LNCAP (cell line): Measurements from ENCODE around the gene FIBIN.

ENCODE experiments used
- TF ChIP-seq, protein P1 (sequence below): fragments of 450-650 bp; IDR thresholded peaks from 2 replicates; pipeline ENCODE4 v1.5.1; 2017; ENCODE audit warnings: mild to moderate bottlenecking

The FIBIN gene

DNA sequence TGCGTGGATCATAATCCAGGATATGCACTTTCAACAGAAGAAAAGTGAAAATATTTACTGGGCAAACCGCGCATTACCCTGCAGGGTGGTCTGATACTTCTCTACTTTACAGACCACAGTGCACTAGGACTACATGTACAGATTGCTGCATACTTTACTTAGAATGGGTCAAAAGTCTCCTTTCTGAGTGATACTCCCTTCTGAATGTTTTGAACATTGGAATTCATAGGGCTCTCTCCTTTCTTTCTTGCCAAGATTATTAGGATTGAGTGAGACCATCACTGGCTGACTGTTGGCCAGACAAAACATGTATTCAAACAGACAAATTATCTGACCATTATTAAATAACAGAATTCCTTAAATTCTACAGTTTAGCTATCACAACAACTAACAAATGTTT, 6.6 kb upstream of the FIBIN start:
- TF ChIP-seq, protein P1, sequence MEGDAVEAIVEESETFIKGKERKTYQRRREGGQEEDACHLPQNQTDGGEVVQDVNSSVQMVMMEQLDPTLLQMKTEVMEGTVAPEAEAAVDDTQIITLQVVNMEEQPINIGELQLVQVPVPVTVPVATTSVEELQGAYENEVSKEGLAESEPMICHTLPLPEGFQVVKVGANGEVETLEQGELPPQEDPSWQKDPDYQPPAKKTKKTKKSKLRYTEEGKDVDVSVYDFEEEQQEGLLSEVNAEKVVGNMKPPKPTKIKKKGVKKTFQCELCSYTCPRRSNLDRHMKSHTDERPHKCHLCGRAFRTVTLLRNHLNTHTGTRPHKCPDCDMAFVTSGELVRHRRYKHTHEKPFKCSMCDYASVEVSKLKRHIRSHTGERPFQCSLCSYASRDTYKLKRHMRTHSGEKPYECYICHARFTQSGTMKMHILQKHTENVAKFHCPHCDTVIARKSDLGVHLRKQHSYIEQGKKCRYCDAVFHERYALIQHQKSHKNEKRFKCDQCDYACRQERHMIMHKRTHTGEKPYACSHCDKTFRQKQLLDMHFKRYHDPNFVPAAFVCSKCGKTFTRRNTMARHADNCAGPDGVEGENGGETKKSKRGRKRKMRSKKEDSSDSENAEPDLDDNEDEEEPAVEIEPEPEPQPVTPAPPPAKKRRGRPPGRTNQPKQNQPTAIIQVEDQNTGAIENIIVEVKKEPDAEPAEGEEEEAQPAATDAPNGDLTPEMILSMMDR, result no peak

- TF ChIP-seq, protein P1, result no peak
These were observed 6.2 kb upstream of the FIBIN start for GRCh38 chr11:26987731-26988130.

GRCh38 chr11:26992031-26992541, 1.8 kb upstream of the FIBIN start:
- TF ChIP-seq, protein P1, result no peak

- TF ChIP-seq, protein P1, result no peak
These were observed 751 bp downstream of the FIBIN start for GRCh38 chr11:26994631-26995095.

DNA sequence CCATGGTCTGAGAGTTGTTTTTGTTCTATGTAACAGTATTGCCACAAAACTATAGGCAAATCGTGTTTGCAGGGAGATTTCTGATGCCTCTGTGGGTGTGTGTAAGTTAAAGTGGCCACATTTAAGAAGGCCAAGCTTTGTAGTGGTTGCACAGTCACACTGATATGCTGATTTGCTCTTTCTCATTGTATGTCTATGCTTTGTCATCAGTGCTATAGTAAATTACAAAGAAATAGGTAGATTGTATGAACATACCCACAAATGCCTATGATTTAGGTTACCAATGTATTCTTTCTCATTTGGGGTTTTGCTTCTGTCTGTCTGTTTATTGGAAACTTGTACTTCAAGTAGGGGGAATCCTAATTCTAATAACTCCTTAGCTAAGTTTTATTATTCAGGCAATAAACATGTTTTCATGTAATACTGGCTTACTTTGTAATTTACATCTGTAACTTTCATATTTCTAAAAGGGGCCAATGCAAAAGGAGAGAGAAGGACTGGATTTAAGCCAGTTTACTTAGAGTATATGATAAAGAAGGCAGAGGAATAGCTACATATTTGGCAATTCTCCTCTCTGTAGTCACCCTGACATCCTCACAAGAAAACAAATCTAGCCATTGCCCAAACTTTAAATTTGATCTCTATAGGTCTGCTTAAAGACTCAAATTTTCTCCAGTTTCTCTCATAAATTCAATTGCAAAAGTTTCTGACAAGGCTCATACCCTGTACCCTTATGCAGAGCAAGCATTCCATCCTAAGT, 2.0 kb downstream of the FIBIN start:
- TF ChIP-seq, protein P1, result no peak

GRCh38 chr11:26997378-26997777, 3.5 kb downstream of the FIBIN start:
- TF ChIP-seq, protein P1, result no peak

DNA sequence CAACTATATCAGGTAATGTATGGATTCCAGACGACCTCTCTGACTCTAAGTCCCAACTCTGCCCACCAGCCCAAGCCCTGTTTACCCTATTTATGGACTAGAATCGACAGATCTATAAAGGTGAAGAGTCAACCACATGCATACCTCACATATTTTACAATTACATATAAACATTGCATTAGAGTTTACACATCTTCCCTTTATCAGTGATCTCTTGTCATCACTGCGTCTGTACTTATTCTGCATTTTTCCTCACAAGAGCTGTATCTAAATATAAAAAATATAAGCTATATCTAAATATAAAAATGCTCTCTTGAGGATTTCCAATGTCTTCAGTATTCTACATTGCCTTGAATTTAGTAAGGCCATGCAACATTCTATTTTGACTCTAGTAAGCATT, 8.5 kb downstream of the FIBIN start:
- TF ChIP-seq, protein P1, result no peak
